GM12891 (cell line): Measurements from ENCODE around the gene DLK1.

Experiments used
- POLR2A ChIP-seq: IDR thresholded peaks from 2 replicates; pipeline ENCODE4 v1.6.1; 2011; ENCODE audit warnings: low read depth, low read length, control low read depth
- TAF1 ChIP-seq: IDR thresholded peaks from 2 replicates; pipeline ENCODE4 v1.6.1; 2011; ENCODE audit warnings: low read depth, low read length, control low read depth

DNA sequence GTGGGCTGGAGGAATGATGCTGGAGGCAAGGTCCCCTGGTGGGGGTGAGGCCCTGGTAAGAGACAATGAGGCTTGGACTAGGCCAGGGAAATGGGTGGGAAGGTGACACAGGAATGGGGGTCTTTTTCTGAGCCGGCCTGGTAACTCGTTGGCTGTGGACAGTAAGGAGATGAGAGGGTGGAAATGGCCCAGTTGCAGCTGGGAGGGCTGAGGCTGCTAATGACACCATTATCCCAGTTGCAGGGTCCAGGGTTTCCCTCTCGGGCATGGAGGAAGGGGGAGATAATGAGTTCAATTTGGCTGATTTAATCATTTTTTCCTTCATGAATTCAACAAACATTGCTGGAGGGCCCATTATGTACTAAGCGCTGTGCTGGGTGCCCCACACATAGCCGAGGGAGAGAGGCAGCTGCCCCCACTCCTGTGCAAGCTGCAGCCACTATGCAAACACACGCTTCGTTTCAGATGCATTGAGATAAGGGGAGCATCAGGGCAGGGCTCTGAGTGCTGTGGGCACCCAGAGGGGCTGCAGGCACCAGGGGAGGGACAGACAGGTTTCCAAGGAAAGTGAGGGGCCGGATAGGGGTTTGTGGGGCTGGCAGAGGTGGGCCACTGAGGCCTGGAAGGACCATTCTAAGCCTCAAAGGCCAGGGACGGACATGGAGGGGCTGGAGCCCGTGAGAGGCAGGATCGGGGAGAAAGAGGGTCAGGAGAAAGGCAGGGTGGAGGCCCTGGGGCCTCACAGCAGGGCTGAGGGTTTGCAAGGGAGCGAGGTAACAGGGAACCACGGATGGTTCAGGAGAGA is 56.0 kb downstream of the DLK1 start:
- TF ChIP-seq TAF1 = no peak
- no peak for TF ChIP-seq POLR2A
